Suppressor macrophage (primary cell): ENCODE results near the gene NIPSNAP3A.
"Not testable (repeated sequence)": the region's sequence is repeated elsewhere in the genome, so short reads cannot be mapped to it uniquely, and the experiment has no call there.

Experiments used
- DNase-seq, 4 experiments: peaks; one replicate each; pipeline ENCODE4 v3.0.0-alpha.2; 2020 to 2022
- total RNA-seq, 17 experiments: gene quantifications; one replicate each; lab custom pipeline; 2026; ENCODE audit warnings: mixed read lengths in 6 of 17, inconsistent platforms in 3 of 17; lab: John Stamatoyannopoulos, UW

Gene NIPSNAP3A
- 27.9 to 59.5 (median 42.6) reads per million in 17 experiments for total RNA-seq

DNA sequence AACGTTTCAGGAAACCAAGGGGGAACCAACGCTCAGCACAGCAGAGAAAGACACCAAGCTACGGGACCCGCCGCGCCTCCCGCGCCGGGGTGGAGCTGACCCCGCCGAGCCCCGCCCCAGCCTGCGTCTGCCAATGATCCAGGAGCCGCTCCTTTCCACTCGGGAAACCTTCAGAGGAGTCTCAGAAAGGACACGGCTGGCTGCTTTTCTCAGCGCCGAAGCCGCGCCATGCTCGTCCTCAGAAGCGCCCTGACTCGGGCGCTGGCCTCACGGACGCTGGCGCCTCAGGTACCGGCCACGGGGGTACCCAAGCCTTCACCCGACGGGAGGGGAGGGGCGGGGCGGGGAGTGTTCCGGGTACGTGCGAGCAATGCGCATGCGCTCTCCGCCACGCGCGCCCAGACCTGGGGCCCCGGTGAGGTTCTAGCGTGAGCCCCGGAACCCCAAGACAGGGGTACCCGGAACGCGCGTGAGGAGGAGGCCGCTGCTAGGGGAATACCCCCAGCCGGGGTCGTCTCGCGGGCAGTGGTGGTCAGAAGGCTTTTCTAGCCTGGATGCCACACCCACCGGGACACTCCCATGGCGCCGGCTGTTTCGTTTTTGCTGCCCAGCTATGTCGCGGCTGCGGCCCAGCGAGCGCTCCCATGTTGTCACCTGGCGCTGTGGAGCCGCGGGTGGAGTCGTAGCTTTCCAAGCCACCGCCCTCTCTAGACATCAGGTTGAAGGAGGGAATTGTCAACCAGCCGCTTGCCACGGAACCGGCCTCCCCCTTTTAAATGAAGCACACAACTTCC is at the start of gene NIPSNAP3A:
Gene NIPSNAP3A (plus strand): TSS at position 119 of the 794 bp plus-strand sequence. CDS start 110 bp downstream, at position 229.
- DNase-seq: peak; percentile 89 to 95 (median 92)

DNA sequence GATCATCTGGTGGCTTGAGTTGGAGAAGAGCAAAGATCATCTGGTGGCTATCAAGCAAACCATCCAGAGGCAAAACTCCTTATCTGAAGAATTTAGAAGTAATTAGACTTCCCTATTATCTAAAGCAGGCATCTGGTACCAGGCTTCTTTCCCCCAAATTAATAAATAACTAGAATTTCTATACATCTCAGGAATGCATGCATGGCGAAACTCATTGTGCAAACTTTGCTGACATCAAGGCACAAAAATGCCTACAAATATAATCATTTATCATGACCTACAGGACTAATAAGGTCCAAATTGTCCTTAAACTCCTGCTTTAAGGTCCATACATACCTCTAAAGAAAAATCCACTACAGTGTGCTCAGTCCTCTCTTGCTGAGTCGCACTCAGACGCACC is 47.2 kb upstream of the NIPSNAP3A start:
- no peak for DNase-seq

- DNase-seq: not testable (repeated sequence)
Measured at GRCh38 chr9:104708737-104709136, 38.7 kb upstream of the NIPSNAP3A start.

DNA sequence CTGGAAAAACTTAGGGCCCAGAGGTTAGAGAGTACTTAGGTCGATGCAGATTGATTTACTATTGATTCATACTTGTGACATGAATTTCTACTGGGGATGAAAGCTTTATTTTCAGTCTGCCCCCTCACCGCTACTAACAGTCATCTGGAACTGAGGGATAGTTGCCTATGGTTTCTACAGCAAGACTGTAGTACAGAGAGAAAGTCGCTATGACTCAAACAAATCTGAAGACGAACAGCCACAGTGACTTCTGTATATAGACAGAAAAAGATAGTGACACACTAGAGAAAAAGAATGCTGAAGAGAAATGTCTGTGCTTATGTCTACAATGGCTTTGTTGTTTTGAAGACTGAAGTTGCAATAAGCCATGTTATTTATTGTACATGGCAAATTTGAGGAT is 35.9 kb upstream of the NIPSNAP3A start:
- no peak for DNase-seq

DNA sequence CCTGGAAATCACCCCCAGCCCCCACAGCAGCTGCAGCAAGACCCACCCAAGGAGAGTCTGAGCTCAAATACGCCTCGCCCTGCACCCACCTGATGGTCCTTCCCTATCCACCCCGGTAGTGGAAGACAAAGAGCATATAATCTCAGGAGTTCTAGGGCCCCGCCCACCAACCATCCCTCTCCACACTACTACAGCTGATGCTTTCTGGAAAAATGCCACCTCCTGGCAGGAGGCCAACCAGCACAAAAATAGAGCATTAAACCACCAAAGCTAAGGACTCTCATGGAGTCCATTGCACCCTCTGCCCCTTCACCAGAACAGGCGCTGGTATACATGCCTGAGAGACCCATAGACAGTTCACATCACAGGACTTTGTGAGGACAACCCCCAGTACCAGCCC is 22.5 kb upstream of the NIPSNAP3A start:
- no peak for DNase-seq

DNA sequence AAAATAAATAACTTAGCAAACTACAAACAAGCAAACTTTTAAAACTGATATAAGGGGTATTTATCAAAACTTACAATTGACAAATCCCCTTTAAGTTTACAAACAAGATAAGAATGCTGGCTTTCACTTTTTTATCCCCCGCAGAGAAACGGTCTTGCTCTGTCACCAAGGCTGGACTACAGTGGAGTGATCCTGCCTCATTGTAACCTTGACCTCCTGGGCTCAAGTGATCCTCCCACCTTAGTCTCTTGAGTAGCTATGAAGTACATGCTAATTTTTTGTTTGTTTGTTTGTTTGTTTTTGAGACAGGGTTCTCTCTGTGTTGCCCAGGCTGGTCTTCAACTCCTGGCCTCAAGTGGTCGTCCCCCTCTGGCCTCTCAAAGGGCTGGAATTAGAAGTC is 9.0 kb upstream of the NIPSNAP3A start:
- no peak for DNase-seq

GRCh38 chr9:104740621-104741020 is 6.9 kb upstream of the NIPSNAP3A start:
- no peak for DNase-seq

DNA sequence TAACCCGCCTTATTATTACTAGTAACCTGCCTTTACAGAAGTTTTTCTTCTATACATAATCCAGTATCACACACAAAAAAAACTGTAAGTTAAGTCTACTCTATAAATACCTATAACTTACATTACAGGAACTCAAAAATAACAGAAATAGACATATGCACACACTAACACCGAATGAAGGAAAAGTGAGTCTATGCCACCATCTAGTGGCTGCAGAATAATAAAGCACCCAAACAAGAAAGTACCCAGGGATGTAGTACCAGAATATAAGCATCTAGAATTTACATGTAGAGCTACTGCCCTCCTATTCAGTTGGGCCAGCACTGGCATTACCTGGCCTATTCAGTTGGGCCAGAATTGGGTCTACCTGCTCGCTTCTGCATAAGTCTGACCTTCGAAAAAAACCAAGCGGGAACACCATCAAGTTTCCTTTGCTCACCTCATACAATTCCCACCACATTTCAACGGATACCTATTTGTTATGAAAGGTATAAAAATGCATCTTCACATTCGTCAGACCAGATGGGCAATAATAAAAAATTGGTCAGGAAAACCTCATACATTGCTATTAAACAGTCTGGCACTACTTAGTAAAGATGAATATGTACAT is 4.0 kb upstream of the NIPSNAP3A start:
- DNase-seq: peak; percentile 62 to 81 (median 72)

DNA sequence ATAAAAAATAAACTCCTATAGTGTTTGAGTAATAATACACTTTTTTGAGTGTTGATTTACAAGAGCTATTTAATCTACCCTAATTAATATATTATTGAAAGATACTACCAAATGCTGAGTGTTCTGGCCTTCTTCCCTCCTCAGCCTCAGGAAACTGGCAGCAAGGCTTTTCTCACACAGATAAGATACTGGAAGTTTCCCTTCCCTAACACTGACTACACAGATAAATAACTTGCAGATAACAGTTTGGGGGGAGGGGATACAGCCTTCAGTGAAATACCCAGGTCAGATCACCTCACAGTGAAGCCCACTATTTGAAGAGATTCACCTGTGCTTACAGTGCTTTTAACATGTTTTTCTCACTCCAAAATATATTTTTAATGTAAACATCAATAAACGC is 1.6 kb upstream of the NIPSNAP3A start:
- DNase-seq: no peak

DNA sequence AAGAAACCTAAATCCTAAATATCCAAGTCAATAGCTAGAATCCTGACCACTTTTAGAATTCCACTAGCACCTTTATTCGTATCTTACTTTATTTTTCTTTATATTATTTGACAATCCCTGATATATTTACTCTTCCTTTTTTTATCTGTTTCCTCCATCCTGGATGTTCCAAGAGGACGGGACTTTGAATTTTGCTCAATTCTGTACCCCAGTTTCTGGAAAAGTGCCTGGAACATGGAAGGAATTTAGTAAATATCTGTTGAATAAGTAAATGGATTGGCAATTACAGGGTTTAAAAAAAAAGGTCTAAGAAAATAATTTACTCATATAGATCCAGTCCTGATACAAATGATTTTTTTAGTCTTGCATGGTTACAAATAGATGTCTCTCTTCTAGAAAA is 1.2 kb upstream of the NIPSNAP3A start:
- no peak for DNase-seq

DNA sequence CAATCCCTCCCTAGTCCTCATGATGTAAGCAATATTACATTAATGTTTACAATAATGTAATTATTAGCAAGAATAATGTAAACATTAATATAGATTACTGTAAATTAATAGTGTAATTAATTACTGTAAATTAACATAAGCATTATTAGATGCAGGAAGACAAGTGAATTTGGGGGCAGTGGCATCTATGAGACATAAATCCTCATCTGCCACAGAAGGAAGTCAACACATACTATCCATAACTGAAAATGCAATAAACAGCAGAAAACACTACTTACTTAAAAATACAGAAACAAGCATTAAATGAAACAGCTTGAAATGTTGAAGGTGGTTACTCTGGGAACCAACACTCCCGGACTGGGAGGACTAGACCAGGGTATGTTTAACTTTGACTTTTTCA is 685 bp upstream of the NIPSNAP3A start:
- DNase-seq: peak in 1 of 4 experiments; percentile 13

DNA sequence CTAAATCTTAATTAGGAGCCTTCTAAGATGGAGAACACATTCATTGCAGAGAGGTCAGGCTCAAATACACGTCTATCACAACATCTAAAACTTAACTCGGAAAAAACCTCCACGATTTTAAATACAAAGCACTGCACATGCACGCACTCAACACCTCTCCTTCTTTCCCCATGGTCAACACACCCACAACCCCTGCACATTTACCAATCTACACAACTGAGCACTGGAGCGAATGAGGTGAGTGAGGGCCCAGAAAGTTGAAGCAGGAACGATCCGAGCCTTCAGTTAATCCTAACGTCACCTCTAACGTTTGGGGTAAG is 278 bp upstream of the NIPSNAP3A start:
- no peak for DNase-seq

DNA sequence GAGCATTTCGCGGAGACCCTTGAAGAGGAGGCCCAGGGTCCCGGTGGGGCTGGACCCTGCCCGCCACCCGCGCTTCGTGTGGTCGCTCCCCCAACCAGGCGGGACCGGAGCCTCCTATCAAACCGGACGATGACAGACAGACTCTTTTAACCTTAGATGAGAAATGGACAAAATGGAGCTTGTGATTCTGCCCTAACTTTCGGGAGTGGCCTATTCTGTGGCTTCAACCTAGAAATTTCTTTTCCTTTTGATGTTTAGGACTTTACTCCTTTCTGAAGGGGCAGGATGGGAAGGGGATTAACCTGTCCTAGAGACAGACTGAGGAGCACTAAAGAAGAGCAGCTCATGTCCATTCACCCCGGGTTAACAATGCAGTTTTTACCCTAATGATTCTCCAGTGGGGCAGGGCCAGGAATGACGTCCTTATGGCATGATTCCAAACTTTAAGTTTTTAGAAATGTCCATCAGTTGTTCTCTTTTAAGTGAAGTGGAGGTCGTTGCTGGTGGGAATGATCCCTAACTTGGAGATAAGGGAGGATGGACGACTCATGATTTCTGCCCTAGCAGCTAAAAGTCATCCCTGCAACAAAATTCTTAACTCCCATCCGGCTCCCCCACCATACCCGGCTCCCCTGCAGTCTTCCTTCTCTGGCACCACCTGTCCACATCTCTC is 1.0 kb downstream of the NIPSNAP3A start:
- peak in 3 of 4 experiments; percentile 25 to 50 (median 28) for DNase-seq

DNA sequence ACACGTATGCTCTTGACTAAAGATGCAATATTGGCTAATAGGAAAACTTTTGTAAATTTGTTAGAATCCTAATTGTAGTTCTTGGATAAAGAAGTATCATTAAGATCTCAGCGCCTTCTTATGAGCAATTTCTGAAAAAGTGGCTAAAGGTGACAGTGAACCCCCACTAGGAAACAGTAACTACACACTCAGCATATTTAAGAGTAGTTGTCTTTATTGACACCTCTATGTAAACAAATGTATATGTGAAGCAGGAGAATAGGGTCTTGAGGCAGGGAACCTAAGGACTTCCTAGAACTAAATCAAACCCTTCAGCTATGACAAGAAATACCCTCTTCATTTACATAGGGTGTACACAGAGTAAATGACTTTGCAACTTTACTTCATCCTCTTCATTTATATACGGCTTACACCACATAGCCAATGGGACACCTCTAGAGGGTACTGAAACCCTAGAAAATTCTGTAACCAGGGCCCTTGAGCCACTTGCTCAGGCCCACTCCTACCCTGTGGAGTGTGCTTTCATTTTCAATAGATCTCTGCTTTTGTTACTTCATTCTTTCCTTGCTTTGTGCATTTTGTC is 2.8 kb downstream of the NIPSNAP3A start:
- no peak for DNase-seq

- no peak for DNase-seq
Measured at GRCh38 chr9:104758974-104759373, 11.5 kb downstream of the NIPSNAP3A start.

DNA sequence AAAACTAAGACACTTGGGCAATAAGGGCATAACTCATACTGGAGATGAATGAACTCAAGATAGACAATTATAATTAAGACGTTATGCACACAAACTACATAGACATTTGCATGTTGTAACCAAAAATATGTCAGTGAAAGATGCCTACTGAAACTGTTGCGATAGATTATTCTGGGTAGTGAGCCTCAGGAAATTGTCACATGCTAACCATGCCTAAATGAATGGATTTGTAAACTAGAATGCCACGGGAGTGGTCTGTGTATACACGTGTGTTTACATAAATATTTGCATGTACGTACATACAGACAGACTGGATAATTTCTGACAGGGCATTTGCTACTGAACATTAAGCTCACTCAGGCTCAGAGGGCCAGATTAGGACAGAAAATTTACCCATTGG is 17.7 kb downstream of the NIPSNAP3A start:
- no peak for DNase-seq

- no peak for DNase-seq
Measured at GRCh38 chr9:104766025-104766424, 18.5 kb downstream of the NIPSNAP3A start.

GRCh38 chr9:104767507-104767906 is 20.0 kb downstream of the NIPSNAP3A start:
- DNase-seq: no peak

- DNase-seq: not testable (repeated sequence)
Measured at GRCh38 chr9:104769029-104769428, 21.5 kb downstream of the NIPSNAP3A start.

GRCh38 chr9:104769655-104770054 is 22.2 kb downstream of the NIPSNAP3A start:
- DNase-seq: peak in 2 of 4 experiments; percentile 41 to 49

- peak; percentile 49 to 77 (median 66) for DNase-seq
Measured at GRCh38 chr9:104772714-104773510, 25.4 kb downstream of the NIPSNAP3A start.

DNA sequence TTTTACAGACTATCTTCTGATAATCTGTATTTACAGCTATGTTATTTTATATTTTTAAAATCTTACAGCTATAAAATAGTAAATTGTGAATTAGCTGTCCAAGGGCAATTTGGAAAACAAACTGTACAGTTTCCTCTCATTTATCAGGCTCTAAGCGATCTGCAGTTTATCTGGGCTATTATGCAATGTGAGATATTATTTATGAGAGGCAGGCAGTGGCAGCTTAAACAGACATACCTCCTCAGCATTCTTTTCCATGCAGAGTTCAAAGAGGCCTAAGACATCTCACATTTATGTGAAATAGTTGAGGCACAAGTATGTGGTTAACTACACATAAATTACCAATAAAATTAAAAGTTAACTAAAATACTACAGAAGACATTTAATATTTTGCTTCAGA is 26.6 kb downstream of the NIPSNAP3A start:
- peak in 2 of 4 experiments; percentile 16 to 21 for DNase-seq
